B cell (primary cell): ENCODE results near the gene ANO2. TPM values are rescaled to one million over a fixed set of nuclear protein-coding genes. Genes with fewer than 3 reads are reported as not detected.

Experiments
- ATAC-seq: fragments of 200-7000 bp; cut with Tn5 transposase; one replicate; pipeline ENCODE4 v1.10.0; 2021; ENCODE audit warnings: low read depth, mild to moderate bottlenecking, moderate number of reproducible peaks, moderate library complexity
- CTCF ChIA-PET: fragments of 350-600 bp; sonication (Branson Sonifier 250); formaldehyde crosslinking; loops from one replicate; lab custom pipeline; 2021; ENCODE audit warnings: antibody characterized with exemption, inconsistent platforms; lab: Charles Lee
- POLR2A ChIA-PET: fragments of 350-600 bp; sonication (Branson Sonifier 250); formaldehyde crosslinking; loops from one replicate; lab custom pipeline; 2021; ENCODE audit warnings: antibody characterized with exemption; lab: Charles Lee
- DNase-seq: peaks from one replicate; pipeline ENCODE4 v3.0.0; 2013
- H2AFZ ChIP-seq: 2 replicates; pipeline ENCODE4 v1.6.1; 2012; ENCODE audit warnings: mild to moderate bottlenecking, low read depth, low read length; ENCODE audit not compliant: insufficient read depth, poor library complexity, severe bottlenecking
- H3K27ac ChIP-seq, 2 donors: 1 replicate in 1 of 2; 2 replicates in 1 of 2; pipeline ENCODE4 v1.5.1; 2012 to 2013; ENCODE audit warnings: low read length in 2 of 2, mild to moderate bottlenecking in 2 of 2, moderate library complexity in 1 of 2
- H3K27me3 ChIP-seq, 4 experiments: fragments of 200-600 bp in 1 of 4; sonication (generic) in 1 of 4; replicated peaks in 1 of 4; 1 replicate in 2 of 4; 2 replicates in 2 of 4; pipeline versions ENCODE4 v1.6.1 to v1.7.0; 2013 to 2016; ENCODE audit warnings: low read length in 3 of 4, mild to moderate bottlenecking in 2 of 4, mixed read lengths in 1 of 4, moderate library complexity in 1 of 4; ENCODE audit not compliant: insufficient read depth in 4 of 4, control insufficient read depth in 3 of 4; ENCODE audit errors: control extremely low read depth in 1 of 4
- H3K36me3 ChIP-seq, 2 experiments: replicated peaks in 1 of 2; 1 replicate in 1 of 2; 2 replicates in 1 of 2; pipeline versions ENCODE4 v1.6.1 to v1.7.1; 2013; ENCODE audit warnings: low read length in 1 of 2; ENCODE audit not compliant: insufficient read depth in 2 of 2, control insufficient read depth in 1 of 2; ENCODE audit errors: control extremely low read depth in 1 of 2, extremely low read depth in 1 of 2
- H3K4me1 ChIP-seq, 2 donors: fragments of 200-600 bp in 1 of 2; sonication (generic) in 1 of 2; 1 replicate in 1 of 2; 2 replicates in 1 of 2; pipeline versions ENCODE4 v1.5.1 to v1.6.1; 2013 to 2017; ENCODE audit warnings: low read length in 2 of 2; ENCODE audit not compliant: control insufficient read depth in 2 of 2, insufficient read depth in 2 of 2
- H3K4me2 ChIP-seq: replicated peaks from 2 replicates; pipeline ENCODE3; 2012; ENCODE audit warnings: mild to moderate bottlenecking, low read depth, low read length; ENCODE audit not compliant: poor library complexity, severe bottlenecking
- H3K4me3 ChIP-seq, 5 experiments: fragments of 200-600 bp in 1 of 5; sonication (generic) in 1 of 5; 1 replicate in 3 of 5; 2 replicates in 2 of 5; pipeline versions ENCODE4 v1.5.1 to v1.7.0; 2011 to 2016; ENCODE audit warnings: low read length in 4 of 5, mild to moderate bottlenecking in 4 of 5, low read depth in 2 of 5, control low read depth in 1 of 5, moderate library complexity in 1 of 5; ENCODE audit not compliant: insufficient read depth in 1 of 5; ENCODE audit errors: control extremely low read depth in 1 of 5, extremely low read depth in 1 of 5
- H3K79me2 ChIP-seq: fragments of 200-600 bp; sonication (generic); one replicate; pipeline ENCODE4 v1.6.0; 2016; ENCODE audit warnings: low read length; ENCODE audit not compliant: control insufficient read depth, insufficient read depth
- H3K9ac ChIP-seq: fragments of 200-600 bp; sonication (generic); 2 replicates; pipeline ENCODE4 v1.6.1; 2017; ENCODE audit warnings: mild to moderate bottlenecking, low read length, moderate library complexity
- H3K9me3 ChIP-seq, 3 donors: one replicate each; pipeline versions ENCODE4 v1.6.1 to v1.7.1; 2013; ENCODE audit warnings: low read length in 2 of 3; ENCODE audit not compliant: control insufficient read depth in 2 of 3, insufficient read depth in 1 of 3; ENCODE audit errors: control extremely low read depth in 1 of 3
- H4K20me1 ChIP-seq: 2 replicates; pipeline ENCODE4 v1.6.0; 2012; ENCODE audit warnings: mild to moderate bottlenecking, low read length; ENCODE audit not compliant: insufficient read depth, control insufficient read depth, poor library complexity, severe bottlenecking
- H3K27ac Mint-ChIP-seq: one replicate; pipeline ENCODE4 v1.8.0; 2021; ENCODE audit warnings: mixed read lengths
- H3K27me3 Mint-ChIP-seq: one replicate; pipeline ENCODE4 v1.8.0; 2021; ENCODE audit warnings: mixed read lengths
- H3K4me1 Mint-ChIP-seq: one replicate; pipeline ENCODE4 v1.8.0; 2021; ENCODE audit warnings: mixed read lengths
- H3K4me3 Mint-ChIP-seq: one replicate; pipeline ENCODE4 v1.8.0; 2021; ENCODE audit warnings: mixed read lengths
- H3K9me3 Mint-ChIP-seq: one replicate; pipeline ENCODE4 v1.8.0; 2022; ENCODE audit warnings: mixed read lengths; ENCODE audit not compliant: insufficient read depth
- CTCF ChIP-seq: fragments of 200-600 bp; IDR thresholded peaks from one replicate; pipeline ENCODE4 v1.8.0; 2022; ENCODE audit warnings: antibody characterized with exemption, mild to moderate bottlenecking
- EZH2 ChIP-seq: IDR thresholded peaks from 2 replicates; pipeline ENCODE4 v1.6.1; 2012; ENCODE audit warnings: borderline replicate concordance, low read depth, mild to moderate bottlenecking, moderate library complexity, low read length; ENCODE audit not compliant: insufficient read depth, poor library complexity, severe bottlenecking
- WGBS: methylation state at CpG from one replicate; pipeline ENCODE4 v1.1.5; 2013; ENCODE audit warnings: missing lambda C conversion rate; ENCODE audit not compliant: insufficient coverage; 5-methylcytosine and 5-hydroxymethylcytosine counted together
- intact Hi-C: fragments of 100-400 bp; cut with micrococcal nuclease; formaldehyde crosslinking; loops from one replicate; pipeline ENCODE4 v1.10.0; 2022
- polyA plus RNA-seq: library from polyadenylated mRNA; depleted of rRNA; stranded (reverse); fragments of >200 nt; gene quantifications from 2 replicates; pipeline ENCODE4 v1.2.3, GENCODE V29; 2012
- total RNA-seq, 2 donors: library from RNA; stranded (reverse); fragments of 120-200 nt in 1 of 2; gene quantifications; 1 replicate in 1 of 2; 2 replicates in 1 of 2; pipeline versions ENCODE4 v1.2.3 to v1.2.4, GENCODE V29; 2013 to 2022

Gene ANO2
- total and polyA plus RNA-seq, 2 donors (not counting 1 experiment from before 2014, with no cell fraction given): not detected

DNA sequence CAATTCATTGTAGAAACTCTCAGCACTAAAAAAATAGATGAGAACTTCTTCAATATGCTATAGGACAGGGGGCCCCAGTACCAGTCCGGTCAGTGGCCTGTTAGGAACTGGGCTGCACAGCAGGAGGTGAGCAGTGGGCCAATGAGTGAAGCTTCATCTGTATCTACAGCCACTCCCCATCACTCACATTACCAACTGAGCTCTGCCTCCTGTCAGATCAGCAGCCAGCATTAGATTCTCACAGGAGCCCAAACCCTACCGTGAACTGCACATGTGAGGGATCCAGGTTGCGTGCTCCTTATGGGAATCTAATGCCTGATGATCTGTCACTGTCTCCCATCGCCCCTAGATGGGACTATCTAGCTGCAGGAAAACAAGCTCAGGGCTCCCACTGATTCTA, 15.7 kb upstream of the ANO2 start:
- peaks cover 2% of the 10 kb centered on the region for H3K4me1 Mint-ChIP-seq
- no peak for ATAC-seq
- Histone ChIP-seq H3K4me2 (no peak overlapping the region), H3K36me3 (no peaks in the 10 kb centered on the region), H3K9ac (no peak overlapping the region), H3K4me1 (no peaks in the 10 kb centered on the region), H4K20me1 (no peaks in the 10 kb centered on the region), H3K79me2 (no peaks in the 10 kb centered on the region), H3K4me3 (no peak overlapping the region), H3K27me3 (peaks cover 0 to 9% (median 2%) of the 10 kb centered on the region in 4 experiments), H2AFZ (no peak overlapping the region), H3K27ac (no peak overlapping the region), H3K9me3 (no peaks in the 10 kb centered on the region)
- ChIA-PET POLR2A (no interaction called here), CTCF (interaction anchor here (1.5 kb wide), 1 partner anchor 27 kb away, joined by 5 read pairs; no protein-coding TSS in a partner anchor)
- no peak overlapping the region for H3K4me3 Mint-ChIP-seq
- TF ChIP-seq EZH2 (no peak), CTCF (no peak)
- no peak for DNase-seq
- no peak overlapping the region for H3K27ac Mint-ChIP-seq
- H3K27me3 Mint-ChIP-seq: peaks cover 19% of the 10 kb centered on the region
- intact Hi-C loops: no loop called here
- WGBS: 88% methylated on average over 3 of the region's 4 CpGs
- H3K9me3 Mint-ChIP-seq: no peaks in the 10 kb centered on the region

GRCh38 chr12:5956987-5957386, 11.9 kb upstream of the ANO2 start:
- CTCF ChIA-PET: interaction anchor here (0.8 to 1.9 kb wide), 2 partner anchors 8 to 9 kb away, joined by 3 to 8 read pairs; no protein-coding TSS in a partner anchor

More at GRCh38 chr12:5956987-5957386, 11.9 kb upstream of the ANO2 start:
- POLR2A ChIA-PET: no interaction called here
- ATAC-seq: no peak
- H3K4me2 ChIP-seq: no peak overlapping the region
- WGBS: no CpG with 5 or more reads among the region's 5 CpGs
- no peaks in the 10 kb centered on the region for H3K4me1 ChIP-seq
- no peaks in the 10 kb centered on the region for H3K79me2 ChIP-seq
- no peak for TF ChIP-seq EZH2
- TF ChIP-seq CTCF: no peak
- no peak for DNase-seq
- no peak overlapping the region for H2AFZ ChIP-seq
- peaks cover 0 to 3% (median 0%) of the 10 kb centered on the region in 4 experiments for H3K27me3 ChIP-seq
- no peaks in the 10 kb centered on the region for H4K20me1 ChIP-seq
- Mint-ChIP-seq H3K4me1 (no peaks in the 10 kb centered on the region), H3K27ac (no peak overlapping the region), H3K9me3 (no peaks in the 10 kb centered on the region), H3K4me3 (no peak overlapping the region), H3K27me3 (peaks cover 33% of the 10 kb centered on the region)
- H3K4me3 ChIP-seq: no peak overlapping the region
- H3K9me3 ChIP-seq: peaks cover 0 to 1% (median 0%) of the 10 kb centered on the region in 3 donors
- no peak overlapping the region for H3K27ac ChIP-seq
- H3K9ac ChIP-seq: no peak overlapping the region
- H3K36me3 ChIP-seq: no peaks in the 10 kb centered on the region
- intact Hi-C loops: no loop called here
